ENCODE measurements around the gene CA6.
"Not testable (repeated sequence)": the region's sequence is repeated elsewhere in the genome, so short reads cannot be mapped to it uniquely, and the experiment has no call there.

Gene CA6

DNA sequence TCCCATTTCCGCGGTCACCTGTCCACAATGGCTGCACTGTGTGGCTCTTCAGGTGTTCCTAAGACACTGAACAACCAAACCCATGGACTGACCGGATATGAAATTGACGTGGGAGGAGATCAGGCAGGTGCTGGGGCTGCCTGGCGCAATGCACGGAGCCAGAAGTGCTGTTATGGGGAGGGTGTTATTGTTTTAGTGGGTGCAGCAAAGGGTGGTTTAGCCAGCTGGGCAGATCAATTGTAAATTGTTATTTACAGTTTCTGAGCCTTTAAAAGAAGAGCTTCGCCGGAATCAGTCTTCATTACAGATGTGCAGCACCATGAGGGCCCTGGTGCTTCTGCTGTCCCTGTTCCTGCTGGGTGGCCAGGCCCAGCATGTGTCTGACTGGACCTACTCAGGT, at the start of gene CA6:
Gene CA6, plus strand, starts transcription at position 301 of the 400 bp plus-strand sequence. Its CDS starts 19 bp downstream, at position 320.
- no peak for DNase-seq (ENCODE audit: low read depth, low spot score)

DNA sequence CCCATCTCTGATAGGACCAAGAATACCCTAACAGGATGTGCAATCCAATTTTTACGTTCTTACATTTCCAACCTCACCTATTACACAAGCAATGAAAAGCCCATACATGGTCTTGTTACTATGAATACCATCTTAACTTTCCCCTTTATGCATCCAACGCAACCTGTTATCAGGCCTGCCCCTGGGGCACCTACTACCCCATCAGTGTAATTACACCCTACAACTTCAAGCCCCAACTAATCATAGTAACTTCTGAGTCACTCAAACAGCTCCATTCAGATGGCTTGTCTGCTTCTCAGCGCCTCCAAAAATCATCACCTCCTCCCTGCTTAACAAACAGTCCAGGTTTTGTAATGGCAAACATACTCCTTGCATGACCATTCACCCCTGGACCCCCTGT, 48.9 kb upstream of the CA6 start:
- DNase-seq (ENCODE audit: low read depth, low spot score): not testable (repeated sequence)

DNA sequence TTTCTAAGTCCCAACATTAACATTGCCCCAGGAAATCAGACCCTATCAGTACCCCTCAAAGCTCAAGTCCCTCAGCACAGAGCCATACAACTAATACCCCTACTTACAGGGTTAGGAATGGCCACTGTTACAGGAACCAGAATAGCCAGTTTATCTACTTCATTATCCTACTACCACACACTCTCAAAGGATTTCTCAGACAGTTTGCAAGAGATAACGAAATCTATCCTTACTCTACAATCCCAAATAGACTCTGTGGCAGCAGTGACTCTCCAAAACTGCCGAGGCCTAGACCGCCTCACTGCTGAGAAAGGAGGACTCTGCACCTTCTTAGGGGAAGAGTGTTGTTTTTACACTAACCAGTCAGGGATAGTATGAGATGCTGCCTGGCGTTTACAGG, 48.2 kb upstream of the CA6 start:
- not testable (repeated sequence) for DNase-seq (ENCODE audit: low read depth, low spot score)

- DNase-seq (ENCODE audit: low read depth, low spot score): not testable (repeated sequence)
Measured at GRCh38 chr1:8898418-8898817, 47.2 kb upstream of the CA6 start.

DNA sequence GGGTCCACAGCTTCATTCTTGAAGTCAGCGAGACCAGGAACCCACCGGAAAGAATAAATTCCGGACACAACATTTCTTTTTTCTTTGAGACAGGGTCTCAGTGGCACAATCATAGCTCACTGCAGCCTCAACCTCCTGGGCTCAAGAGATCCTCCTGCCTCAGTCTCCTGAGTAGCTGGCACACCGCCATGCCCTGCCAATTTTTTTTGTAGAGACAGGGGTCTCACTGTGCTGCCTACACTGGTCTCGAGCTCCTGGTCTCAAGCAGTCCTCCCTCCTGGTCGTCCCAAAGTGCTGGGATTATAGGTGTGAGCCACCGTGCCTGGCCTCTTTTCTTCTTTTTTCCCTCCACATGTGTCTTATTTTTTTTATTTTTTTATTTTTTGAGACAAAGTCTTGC, 46.6 kb upstream of the CA6 start:
- DNase-seq (ENCODE audit: low read depth, low spot score): no peak

DNA sequence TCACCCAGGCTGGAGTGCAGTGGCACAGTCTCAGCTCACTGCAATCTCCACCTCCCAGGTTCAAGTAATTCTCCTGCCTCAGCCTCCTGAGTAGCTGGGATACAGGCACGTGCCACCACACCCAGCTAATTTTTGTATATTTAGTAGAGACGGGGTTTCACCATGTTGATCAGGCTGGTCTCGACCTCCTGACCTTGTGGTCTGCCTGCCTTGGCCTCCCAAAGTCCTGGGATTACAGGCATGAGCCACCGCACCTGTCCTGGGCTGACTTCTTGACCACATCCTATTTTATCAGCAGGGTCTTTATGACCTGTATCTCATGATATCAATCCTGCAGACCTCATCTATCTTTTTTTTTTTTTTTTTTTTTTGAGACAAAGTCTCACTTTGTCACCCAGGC, 45.0 kb upstream of the CA6 start:
- DNase-seq (ENCODE audit: low read depth, low spot score): not testable (repeated sequence)

DNA sequence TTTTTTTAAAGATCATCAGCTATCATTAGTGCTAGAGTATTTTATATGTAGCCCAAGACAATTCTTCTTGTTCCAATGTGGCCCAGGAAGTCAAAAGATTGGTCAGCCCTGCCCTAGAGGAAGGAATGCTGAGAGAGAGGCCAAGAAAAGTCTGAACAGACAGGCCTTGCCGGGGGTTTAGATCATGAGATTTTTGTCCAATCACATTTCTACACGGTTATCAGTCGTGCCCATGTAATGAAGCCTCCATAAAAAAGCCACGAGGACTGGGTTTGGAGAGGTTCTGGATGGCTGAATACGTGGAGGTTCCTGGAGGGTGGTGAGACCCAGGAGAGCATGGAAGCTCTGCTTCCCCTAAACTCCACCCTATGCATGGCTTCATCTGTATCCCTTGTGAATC, 42.9 kb upstream of the CA6 start:
- DNase-seq (ENCODE audit: low read depth, low spot score): no peak

GRCh38 chr1:8903410-8903809, 42.3 kb upstream of the CA6 start:
- DNase-seq (ENCODE audit: low read depth, low spot score): no peak

DNA sequence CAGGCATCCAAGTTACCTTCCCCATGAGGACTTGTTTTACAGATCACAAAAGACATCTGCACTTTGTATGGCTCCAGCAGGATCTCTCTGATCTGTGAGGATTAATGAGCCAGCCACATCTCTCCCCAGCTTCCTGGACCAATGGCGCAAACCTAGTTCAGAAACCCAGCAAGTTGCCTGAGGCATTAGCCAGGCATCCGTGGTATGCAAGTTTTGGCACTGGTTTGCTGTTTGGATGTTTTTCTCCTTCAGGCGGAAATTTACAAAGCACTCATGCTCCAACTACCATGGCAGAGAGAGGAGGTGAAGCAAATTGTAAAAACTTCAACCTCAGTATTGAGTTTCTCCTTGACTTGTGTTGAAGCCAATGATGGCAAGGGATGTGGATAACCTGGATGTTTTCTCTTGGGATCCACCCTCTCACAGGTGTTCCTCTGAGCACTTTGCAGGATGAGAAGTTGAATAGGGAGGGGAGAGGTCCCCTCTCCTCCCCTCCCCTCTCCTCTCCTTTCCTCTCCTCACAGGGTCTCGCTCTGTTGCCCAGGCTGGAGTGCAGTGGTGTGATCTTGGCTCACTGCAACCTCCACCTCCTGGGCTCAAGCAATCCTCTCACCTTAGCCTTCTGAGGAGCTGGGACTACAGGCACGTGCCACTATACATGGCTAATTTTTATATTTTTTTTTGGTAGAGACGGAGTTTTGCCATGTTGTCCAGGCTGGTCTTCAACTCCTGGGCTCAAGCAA, 41.6 kb upstream of the CA6 start:
- DNase-seq (ENCODE audit: low read depth, low spot score): peak; percentile 94

DNA sequence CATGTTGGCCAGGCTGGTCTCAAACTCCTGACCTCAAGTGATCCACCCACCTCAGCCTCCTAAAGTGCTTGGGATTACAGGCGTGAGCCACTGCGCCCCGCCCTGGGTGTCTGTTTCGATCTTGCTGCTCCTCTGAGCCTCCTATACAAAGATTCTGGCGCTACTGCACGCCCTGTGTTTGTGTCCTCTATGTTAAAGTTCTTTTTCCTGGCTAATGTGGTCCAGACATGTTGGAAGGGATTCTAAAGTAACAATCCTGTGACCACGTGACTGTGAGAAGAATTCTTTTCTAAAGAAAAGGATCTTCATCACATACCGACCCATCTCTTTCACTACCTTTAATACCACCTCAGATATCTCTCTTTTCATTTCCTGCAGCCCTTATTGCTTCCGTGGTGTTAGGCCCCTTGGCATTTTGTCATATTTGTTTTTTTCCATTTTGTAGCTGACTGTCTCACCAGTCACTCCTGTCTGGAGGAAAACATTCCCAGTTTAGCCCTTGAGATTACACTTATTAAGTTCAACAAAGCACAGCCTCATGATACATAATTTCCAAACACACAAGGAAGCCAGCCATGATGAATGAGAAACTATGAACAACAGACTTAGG, 40.0 kb upstream of the CA6 start:
- DNase-seq (ENCODE audit: low read depth, low spot score): no peak

DNA sequence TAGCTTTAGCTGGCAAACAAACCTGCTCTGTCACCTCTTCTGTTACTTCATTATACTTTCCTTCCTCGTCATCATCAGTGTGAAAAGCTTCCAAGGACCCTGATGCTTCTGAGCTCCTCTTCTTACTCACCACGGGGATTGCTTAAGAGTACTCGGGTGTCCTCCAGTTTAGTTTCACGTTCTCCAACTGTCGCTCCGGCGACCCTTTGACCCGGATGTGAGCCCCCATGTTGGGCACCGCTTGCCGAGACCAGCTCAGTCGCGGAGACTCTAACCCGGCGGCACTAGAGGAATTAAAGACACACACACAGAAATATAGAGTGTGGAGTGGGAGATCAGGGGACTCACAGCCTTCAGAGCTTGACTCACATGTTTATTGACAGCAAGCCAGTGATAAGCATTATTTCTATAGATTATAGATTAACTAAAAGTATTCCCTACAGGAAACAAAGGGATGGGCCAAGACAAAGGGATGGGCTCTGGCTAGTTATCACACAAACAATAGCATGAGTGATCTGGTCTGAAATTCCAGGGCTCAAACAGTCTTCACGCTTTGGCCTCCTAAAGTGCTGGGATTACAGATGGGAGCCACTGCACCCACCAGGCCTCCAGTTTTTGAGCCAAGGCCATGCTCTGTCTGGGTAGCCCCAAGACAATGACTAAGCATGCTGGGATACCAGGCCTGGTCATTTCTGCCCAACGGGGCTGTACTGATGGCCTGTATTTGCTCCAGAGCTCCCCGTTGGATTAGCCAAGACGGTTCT, 37.1 kb upstream of the CA6 start:
- no peak for DNase-seq (ENCODE audit: low read depth, low spot score)

DNA sequence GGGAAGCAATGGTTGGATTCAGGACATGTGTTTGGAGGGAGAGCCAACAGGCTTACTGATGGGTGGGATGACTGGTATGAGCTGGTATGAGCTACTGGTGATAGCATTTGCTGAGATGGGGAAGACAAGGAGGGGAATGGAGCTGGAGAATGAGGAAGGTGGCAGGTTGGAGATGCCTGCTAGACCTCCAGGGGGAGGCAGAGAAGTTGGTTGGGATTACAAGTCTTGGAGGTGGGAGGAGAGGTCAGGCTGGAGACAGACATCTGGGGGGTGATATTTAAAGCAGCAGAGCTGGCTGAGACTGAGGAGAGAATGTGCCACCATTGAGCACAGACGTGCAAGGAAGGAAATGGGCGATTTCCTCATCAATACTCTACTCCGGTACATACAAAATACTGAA, 35.3 kb upstream of the CA6 start:
- DNase-seq (ENCODE audit: low read depth, low spot score): peak; percentile 72

DNA sequence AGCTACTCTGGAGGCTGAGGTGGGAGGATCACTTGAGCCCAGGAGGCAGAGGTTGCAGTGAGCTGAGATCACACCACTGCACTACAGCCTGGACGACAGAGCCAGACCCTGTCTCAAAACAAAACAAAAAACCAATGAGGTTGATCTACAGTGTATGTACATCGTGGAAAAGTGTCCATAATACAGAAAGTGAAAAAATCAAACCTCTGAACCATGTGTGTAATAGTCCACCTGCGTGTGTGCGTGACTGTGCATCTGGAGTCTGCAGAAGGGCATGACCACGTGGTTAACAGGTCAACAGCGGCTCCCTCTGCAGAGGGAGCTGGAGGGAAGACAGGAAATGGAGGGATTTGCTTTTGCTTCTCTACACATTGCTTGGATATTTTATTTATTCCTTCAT, 34.8 kb upstream of the CA6 start:
- no peak for DNase-seq (ENCODE audit: low read depth, low spot score)

DNA sequence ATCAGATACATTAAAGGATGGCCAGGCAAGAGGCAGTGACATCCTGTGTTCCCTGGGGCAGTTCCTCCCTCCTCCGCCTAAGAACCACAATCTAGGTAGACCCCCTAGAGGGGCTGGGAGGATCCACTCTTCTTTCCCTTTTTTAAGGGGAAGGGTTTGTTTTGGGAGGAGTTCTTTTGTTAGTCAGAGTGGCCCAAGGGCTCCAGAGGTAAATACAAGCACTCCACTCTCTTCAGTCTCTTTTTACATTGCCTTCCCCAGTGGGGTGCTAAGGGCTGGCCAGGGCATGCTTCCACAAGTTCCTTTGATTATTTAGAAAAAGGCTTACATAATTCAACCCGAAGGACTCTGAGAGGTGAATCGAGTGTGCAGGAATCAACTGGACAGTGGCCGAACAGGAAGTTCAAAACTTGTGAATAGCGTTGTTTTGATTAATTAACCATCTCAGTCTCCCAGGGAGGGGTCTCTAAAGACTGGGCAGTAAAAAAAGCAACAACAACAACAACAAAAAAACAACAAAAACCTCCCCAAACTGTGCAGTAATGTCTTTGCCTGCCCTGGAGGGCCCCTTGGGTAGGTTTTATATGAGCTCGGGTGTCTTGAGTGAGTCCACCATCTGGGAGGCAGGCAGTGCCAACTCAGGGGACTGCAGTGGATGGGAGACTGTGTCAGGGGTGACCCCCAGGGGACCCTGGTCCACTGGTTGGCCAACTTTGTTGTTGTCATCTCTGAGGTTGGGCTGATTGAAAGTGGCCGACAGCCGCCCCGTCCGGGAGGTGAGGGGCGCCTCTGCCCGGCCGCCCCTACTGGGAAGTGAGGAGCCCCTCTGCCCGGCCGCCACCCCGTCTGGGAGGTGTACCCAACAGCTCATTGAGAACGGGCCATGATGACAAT, 34.0 kb upstream of the CA6 start:
- DNase-seq (ENCODE audit: low read depth, low spot score): peak; percentile 94

GRCh38 chr1:8913457-8913856, 32.2 kb upstream of the CA6 start:
- no peak for DNase-seq (ENCODE audit: low read depth, low spot score)

DNA sequence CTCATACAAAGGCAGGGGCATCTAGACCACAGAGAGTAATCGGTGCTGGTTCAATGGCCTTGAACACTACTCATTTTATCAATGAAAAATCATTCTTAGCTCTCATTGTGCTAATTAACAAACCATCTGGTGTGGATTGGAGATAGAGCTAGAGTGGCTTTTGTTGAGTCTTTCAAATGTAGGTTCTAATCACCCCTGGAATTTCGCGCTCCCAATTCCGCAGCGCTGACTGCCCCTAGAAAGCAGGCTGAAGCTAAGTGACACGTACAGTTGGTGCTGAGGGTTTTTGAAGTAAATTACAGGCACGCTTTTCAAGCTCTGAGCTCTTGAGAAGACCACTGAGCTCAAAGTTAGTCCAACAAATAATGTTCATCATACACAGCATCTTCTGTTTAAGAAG, 31.2 kb upstream of the CA6 start:
- DNase-seq (ENCODE audit: low read depth, low spot score): no peak

DNA sequence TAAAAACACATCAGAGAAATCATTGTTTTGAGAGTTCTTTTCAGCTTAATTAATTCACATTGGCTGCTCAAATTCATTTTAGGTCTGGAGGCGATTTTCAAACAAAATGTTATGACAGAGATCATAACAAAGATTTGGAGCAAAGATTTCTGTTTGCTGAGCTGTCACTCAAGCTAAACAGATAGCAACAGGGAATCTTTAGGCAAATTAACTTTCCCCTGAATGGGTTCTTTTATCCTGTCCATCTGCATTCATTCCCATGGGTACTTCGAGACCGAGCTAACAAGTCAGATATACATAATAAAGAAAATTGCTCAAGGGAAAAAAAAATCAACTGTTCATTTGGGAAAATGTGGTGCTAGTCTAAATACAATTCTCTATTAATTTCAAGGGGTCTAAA, 30.2 kb upstream of the CA6 start:
- no peak for DNase-seq (ENCODE audit: low read depth, low spot score)

- not testable (repeated sequence) for DNase-seq (ENCODE audit: low read depth, low spot score)
Measured at GRCh38 chr1:8917536-8917935, 28.1 kb upstream of the CA6 start.

DNA sequence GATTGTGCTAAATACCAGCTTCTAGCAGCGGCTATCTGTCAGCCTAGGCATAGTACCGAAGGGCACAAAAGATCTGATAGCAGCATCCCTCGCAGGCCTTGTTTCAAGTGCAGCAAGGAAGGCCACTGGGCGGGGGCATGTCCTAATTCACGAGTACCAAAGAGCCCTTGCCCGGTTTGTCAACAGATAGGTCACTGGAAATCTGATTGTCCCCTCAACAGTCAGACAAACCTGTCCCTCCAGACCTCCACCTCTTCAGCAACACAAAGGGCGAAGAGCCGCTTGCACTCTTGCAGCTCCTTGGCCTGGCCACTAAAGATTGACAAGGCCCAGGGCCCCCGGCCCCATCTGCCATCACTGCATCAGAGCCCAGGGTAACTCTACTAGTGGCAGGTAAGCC, 22.7 kb upstream of the CA6 start:
- no peak for DNase-seq (ENCODE audit: low read depth, low spot score)

- DNase-seq (ENCODE audit: low read depth, low spot score): no peak
Measured at GRCh38 chr1:8925406-8925805, 20.3 kb upstream of the CA6 start.

GRCh38 chr1:8925960-8926359, 19.7 kb upstream of the CA6 start:
- no peak for DNase-seq (ENCODE audit: low read depth, low spot score)
